Measurements from ENCODE around the gene SLC25A22.

SLC25A22 gene

GRCh38 chr11:833114-833791, 35.2 kb upstream of the SLC25A22 start:
- DNase-seq (ENCODE audit: low read depth) = peak; percentile 61
- TF ChIP-seq CTCF (IDR thresholded peaks at IDR 0.05; ENCODE audit: insufficient read depth, low read depth, low read length, missing control alignments) = no peak

GRCh38 chr11:832529-833113, 34.5 kb upstream of the SLC25A22 start, which contains the start of gene CD151:
Gene CD151, plus strand, starts transcription at chr11:832952. Its CDS starts 3,118 bp downstream, at chr11:836070.
- peak within 1 kb of the TSS; percentile 74 for H3K4me3 ChIP-seq (ENCODE audit: low read length)
- peak; percentile 79 for DNase-seq (ENCODE audit: low read depth)
- TF ChIP-seq CTCF (IDR thresholded peaks at IDR 0.05; ENCODE audit: insufficient read depth, low read depth, low read length, missing control alignments) = no peak

More at GRCh38 chr11:833114-833791, 35.2 kb upstream of the SLC25A22 start:
- peak overlapping the region; percentile 74 for H3K4me3 ChIP-seq (ENCODE audit: low read length)

GRCh38 chr11:831961-832528, 34.0 kb upstream of the SLC25A22 start:
- no peak for DNase-seq (ENCODE audit: low read depth)
- peak overlapping the region; percentile 40 for H3K4me3 ChIP-seq (ENCODE audit: low read length)

GRCh38 chr11:831118-831864, 33.2 kb upstream of the SLC25A22 start:
- no peak for DNase-seq (ENCODE audit: low read depth)
- H3K4me3 ChIP-seq (ENCODE audit: low read length) = no peak overlapping the region
- no peak for TF ChIP-seq CTCF (IDR thresholded peaks at IDR 0.05; ENCODE audit: insufficient read depth, low read depth, low read length, missing control alignments)

More at GRCh38 chr11:831961-832528, 34.0 kb upstream of the SLC25A22 start:
- no peak for TF ChIP-seq CTCF (IDR thresholded peaks at IDR 0.05; ENCODE audit: insufficient read depth, low read depth, low read length, missing control alignments)

GRCh38 chr11:830295-831117, 32.4 kb upstream of the SLC25A22 start:
- H3K4me3 ChIP-seq (ENCODE audit: low read length) = peak overlapping the region; percentile 19
- TF ChIP-seq CTCF (IDR thresholded peaks at IDR 0.05; ENCODE audit: insufficient read depth, low read depth, low read length, missing control alignments) = no peak
- peak; percentile 77 for DNase-seq (ENCODE audit: low read depth)

- no peak for DNase-seq (ENCODE audit: low read depth)
- H3K4me3 ChIP-seq (ENCODE audit: low read length) = peak overlapping the region; percentile 19
- no peak for TF ChIP-seq CTCF (IDR thresholded peaks at IDR 0.05; ENCODE audit: insufficient read depth, low read depth, low read length, missing control alignments)
Measured at GRCh38 chr11:829847-830294, 31.8 kb upstream of the SLC25A22 start.
